Activated T-cell treated with anti-CD3 and anti-CD28 coated beads, Interleukin-2, amount 50 U/mL, for 72 hours (primary cell): ENCODE data around the gene ZSWIM7. TPM values are rescaled to one million over a fixed set of nuclear protein-coding genes. Genes with fewer than 3 reads are reported as not detected.
A peak's percentile ranks its signal among the peaks of the same experiment; 100 is the strongest.
"Not testable (repeated sequence)": the region's sequence is repeated elsewhere in the genome, so short reads cannot be mapped to it uniquely, and the experiment has no call there.

Experiments
- ATAC-seq, 2 donors: fragments of 150-1000 bp; cut with Tn5 transposase; replicated peaks in 1 of 2; 2 replicates each; pipeline ENCODE4 v1.10.0; 2021; ENCODE audit warnings: moderate library complexity in 2 of 2, mild to moderate bottlenecking in 1 of 2
- DNase-seq, 2 donors: peaks; one replicate each; pipeline ENCODE4 v3.0.0; 2021 to 2022; ENCODE audit warnings: mixed read lengths in 1 of 2
- H3K27ac Mint-ChIP-seq: one replicate; pipeline ENCODE4 v1.8.0; 2022; ENCODE audit warnings: mild to moderate bottlenecking, moderate library complexity, mixed read lengths
- H3K27me3 Mint-ChIP-seq: one replicate; pipeline ENCODE4 v1.8.0; 2022; ENCODE audit warnings: low read depth, mixed read lengths
- H3K36me3 Mint-ChIP-seq, 2 donors: one replicate each; pipeline ENCODE4 v1.8.0; 2022; ENCODE audit warnings: mixed read lengths in 2 of 2, mild to moderate bottlenecking in 1 of 2; ENCODE audit not compliant: insufficient read depth in 2 of 2
- H3K4me1 Mint-ChIP-seq: one replicate; pipeline ENCODE4 v1.8.0; 2022; ENCODE audit warnings: low read depth, mixed read lengths
- H3K4me3 Mint-ChIP-seq, 2 donors: one replicate each; pipeline ENCODE4 v1.8.0; 2022; ENCODE audit warnings: mild to moderate bottlenecking in 2 of 2, mixed read lengths in 2 of 2, moderate library complexity in 2 of 2
- H3K9me3 Mint-ChIP-seq, 2 donors: one replicate each; pipeline ENCODE4 v1.8.0; 2022; ENCODE audit warnings: mixed read lengths in 2 of 2
- total RNA-seq, 2 donors: library from RNA; stranded (reverse); gene quantifications; one replicate each; pipeline ENCODE4 v1.2.3, GENCODE V29; 2022

ZSWIM7 gene
- total RNA-seq, 2 donors from 2014 or later: 14.2 to 14.6 TPM

DNA sequence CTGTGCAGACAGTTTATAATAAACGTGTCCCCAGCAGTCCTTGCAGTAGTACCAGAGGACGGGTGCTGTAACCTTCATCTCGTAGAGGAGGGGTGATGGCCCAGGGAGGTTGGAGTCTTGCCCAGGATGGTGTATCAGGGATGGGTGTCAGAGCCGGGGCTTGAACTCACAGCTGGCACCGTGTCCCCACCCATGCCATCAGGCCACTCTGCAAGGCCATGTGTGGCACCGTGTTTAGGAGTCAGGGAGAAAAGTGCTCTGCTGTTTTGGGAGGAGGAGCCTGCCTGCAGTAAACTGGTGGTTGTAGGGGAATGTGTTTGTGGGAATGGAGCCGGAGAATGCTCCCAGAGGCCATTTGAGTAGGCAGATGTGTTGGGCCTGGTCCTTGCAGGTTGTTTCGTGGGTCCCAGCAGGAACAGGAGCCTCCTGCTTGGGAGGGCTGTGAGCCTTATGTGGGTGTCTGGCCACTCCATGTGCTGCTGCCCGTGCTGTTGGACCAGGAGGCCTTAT, 52.8 kb downstream of the ZSWIM7 start:
- DNase-seq (no peak), ATAC-seq (no peak)
- no peaks in the 10 kb centered on the region for H3K36me3 Mint-ChIP-seq
- H3K4me1 Mint-ChIP-seq: peaks cover 7% of the 10 kb centered on the region
- no peak overlapping the region for H3K4me3 Mint-ChIP-seq
- H3K27ac Mint-ChIP-seq: no peak overlapping the region
- H3K27me3 Mint-ChIP-seq: peaks cover 49% of the 10 kb centered on the region
- H3K9me3 Mint-ChIP-seq: no peaks in the 10 kb centered on the region

- DNase-seq (peak; percentile 44), ATAC-seq (peak; percentile 14 to 17)
- H3K36me3 Mint-ChIP-seq: no peaks in the 10 kb centered on the region
- no peaks in the 10 kb centered on the region for H3K9me3 Mint-ChIP-seq
- peaks cover 7% of the 10 kb centered on the region for H3K4me1 Mint-ChIP-seq
- H3K4me3 Mint-ChIP-seq: peak overlapping the region; percentile 82 to 85
- H3K27me3 Mint-ChIP-seq: peaks cover 48% of the 10 kb centered on the region
- no peak overlapping the region for H3K27ac Mint-ChIP-seq
Measured at GRCh38 chr17:15945527-15946191, 53.8 kb downstream of the ZSWIM7 start.

DNA sequence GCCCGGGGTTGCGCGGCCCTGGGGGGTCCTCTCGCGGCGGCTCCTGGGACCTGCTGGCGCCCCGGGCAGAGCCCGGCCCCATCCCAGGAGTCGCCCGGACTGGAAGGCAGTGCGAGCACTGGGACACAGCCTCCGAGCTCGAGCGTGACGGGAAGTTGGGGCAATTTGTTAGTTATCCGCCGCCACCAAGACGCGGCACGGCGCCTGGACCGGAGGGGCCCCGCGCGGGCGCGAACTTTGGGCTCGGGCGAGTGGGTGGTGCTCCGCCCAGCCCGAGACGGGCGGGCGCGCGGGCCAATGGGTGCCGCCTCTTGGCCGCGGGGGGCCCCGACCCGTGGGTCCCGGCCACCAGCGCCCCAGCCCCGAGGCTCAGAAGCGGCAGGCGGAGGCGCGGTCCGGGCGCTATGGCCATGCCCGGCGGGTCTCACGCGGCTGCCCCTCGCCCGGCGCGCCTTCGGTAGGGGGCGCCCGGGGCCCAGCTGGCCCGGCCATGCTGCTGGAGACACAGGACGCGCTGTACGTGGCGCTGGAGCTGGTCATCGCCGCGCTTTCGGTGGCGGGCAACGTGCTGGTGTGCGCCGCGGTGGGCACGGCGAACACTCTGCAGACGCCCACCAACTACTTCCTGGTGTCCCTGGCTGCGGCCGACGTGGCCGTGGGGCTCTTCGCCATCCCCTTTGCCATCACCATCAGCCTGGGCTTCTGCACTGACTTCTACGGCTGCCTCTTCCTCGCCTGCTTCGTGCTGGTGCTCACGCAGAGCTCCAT, 54.6 kb downstream of the ZSWIM7 start, which contains the start of gene ADORA2B:
ADORA2B (plus strand) TSS at position 372 of the 768 bp plus-strand sequence; CDS start at position 491, 119 bp downstream.
- peak within 1 kb of the TSS; percentile 82 to 85 for H3K4me3 Mint-ChIP-seq
- no peaks in the 10 kb centered on the region for H3K36me3 Mint-ChIP-seq
- H3K27me3 Mint-ChIP-seq: peaks cover 40% of the 10 kb centered on the region
- H3K9me3 Mint-ChIP-seq: no peaks in the 10 kb centered on the region
- peak; percentile 69 to 70 for DNase-seq
- H3K4me1 Mint-ChIP-seq: peaks cover 7% of the 10 kb centered on the region
- no peak within 1 kb of the TSS for H3K27ac Mint-ChIP-seq
- peak; percentile 81 to 86 for ATAC-seq

- no peaks in the 10 kb centered on the region for H3K36me3 Mint-ChIP-seq
- H3K27me3 Mint-ChIP-seq: peaks cover 40% of the 10 kb centered on the region
- DNase-seq (no peak), ATAC-seq (no peak)
- peaks cover 7% of the 10 kb centered on the region for H3K4me1 Mint-ChIP-seq
- H3K27ac Mint-ChIP-seq: no peak overlapping the region
- peak overlapping the region; percentile 70 to 85 for H3K4me3 Mint-ChIP-seq
- H3K9me3 Mint-ChIP-seq: no peaks in the 10 kb centered on the region
Measured at GRCh38 chr17:15943971-15944758, 55.3 kb downstream of the ZSWIM7 start.

DNA sequence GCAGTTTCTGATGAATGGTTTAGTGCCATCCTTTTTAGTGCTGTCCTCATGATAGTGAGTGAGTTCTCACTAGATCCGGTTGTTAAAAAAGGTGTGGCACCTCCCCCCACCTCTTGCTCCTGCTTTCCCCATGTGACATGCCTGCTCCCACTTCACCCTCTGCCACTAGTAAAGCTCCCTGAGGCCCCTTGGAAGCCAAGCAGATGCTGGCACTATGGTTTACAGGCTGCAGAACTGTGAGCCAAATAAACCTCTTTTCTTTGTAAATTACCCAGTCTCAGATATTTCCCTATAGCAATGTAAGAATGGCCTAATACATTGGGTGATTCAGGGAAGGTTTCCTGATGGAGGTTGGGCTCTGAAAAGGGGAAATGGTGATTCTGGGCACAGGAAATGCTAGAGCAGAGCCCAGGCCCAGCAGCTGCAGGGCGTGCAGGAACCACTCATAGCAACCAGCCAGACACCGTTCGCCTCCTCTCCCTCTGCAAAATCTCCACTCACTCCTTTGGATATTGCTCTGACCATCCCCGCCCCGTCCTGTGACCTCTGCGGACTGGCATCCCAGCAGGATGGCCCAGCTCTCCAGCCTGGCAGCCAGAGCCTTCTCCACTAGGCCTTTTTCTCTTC, 57.2 kb downstream of the ZSWIM7 start:
- DNase-seq (no peak), ATAC-seq (no peak)
- Mint-ChIP-seq H3K36me3 (no peaks in the 10 kb centered on the region), H3K9me3 (no peaks in the 10 kb centered on the region), H3K4me3 (no peak overlapping the region), H3K4me1 (peaks cover 7% of the 10 kb centered on the region), H3K27ac (no peak overlapping the region), H3K27me3 (peaks cover 37% of the 10 kb centered on the region)

DNA sequence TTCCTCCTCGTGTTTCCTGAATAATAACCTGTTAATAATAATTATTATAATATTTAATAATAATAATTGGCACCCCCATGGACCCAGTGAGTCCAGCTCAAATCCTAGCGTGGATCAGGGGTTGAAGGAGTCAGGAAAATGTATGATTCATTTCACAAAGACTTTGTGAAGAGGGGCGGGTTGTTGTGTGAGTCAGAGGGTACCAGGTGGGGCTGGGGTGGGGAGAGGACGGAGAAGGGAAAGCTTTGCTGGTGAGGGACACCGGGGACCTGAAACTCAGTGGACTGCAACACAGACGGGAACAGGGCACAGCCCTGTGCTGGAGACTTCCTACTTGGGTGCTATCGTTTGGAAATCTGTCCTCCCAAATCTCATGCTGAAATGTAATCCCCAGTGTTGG, 57.7 kb downstream of the ZSWIM7 start:
- DNase-seq (no peak), ATAC-seq (no peak)
- Mint-ChIP-seq H3K4me3 (no peak overlapping the region), H3K27ac (no peak overlapping the region), H3K36me3 (no peaks in the 10 kb centered on the region), H3K4me1 (peaks cover 7% of the 10 kb centered on the region), H3K27me3 (peaks cover 32% of the 10 kb centered on the region), H3K9me3 (no peaks in the 10 kb centered on the region)

DNA sequence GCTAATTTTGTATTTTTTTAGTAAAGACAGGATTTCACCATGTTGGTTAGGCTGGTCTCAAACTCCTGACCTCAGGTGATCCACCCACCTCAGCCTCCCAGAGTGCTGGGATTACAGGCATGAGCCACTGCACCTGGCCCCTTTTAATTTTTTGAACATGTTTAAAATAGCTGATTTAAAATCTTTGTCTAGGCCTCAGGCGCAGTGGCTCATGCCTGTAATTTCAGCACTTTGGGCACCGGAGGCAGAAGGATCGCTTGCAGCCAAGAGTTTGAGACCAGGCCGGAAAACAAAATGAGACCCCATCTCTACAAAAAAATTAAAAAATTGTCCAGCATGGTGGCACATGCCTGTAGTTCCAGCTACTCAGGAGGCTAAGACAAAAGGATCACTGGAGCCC, 63.0 kb downstream of the ZSWIM7 start:
- H3K27me3 Mint-ChIP-seq, ATAC-seq, H3K4me1 Mint-ChIP-seq, DNase-seq, H3K27ac Mint-ChIP-seq, H3K9me3 Mint-ChIP-seq, H3K36me3 Mint-ChIP-seq, H3K4me3 Mint-ChIP-seq: not testable (repeated sequence)

DNA sequence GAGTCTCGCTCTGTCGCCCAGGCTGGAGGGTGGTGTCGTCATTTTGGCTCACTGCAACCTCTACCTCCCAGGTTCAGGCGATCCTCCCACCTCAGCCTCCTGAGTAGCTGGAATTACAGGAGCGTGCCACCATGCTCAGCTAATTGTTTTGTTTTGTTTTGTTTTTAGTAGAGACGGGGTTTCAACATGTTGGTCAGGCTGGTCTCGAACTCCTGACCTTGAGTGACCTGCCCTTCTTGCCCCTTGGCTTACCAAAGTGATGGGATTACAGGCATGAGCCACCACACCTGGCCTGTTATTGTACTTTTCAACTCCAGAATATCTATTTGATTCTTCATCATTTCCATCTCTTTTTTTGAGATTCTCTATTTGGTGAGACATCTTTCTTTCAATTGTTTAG, 63.6 kb downstream of the ZSWIM7 start:
- no peak for DNase-seq
- no peak for ATAC-seq
- Mint-ChIP-seq H3K27ac (no peak overlapping the region), H3K36me3 (no peaks in the 10 kb centered on the region), H3K27me3 (no peaks in the 10 kb centered on the region), H3K4me3 (no peak overlapping the region), H3K9me3 (no peaks in the 10 kb centered on the region), H3K4me1 (no peaks in the 10 kb centered on the region)

DNA sequence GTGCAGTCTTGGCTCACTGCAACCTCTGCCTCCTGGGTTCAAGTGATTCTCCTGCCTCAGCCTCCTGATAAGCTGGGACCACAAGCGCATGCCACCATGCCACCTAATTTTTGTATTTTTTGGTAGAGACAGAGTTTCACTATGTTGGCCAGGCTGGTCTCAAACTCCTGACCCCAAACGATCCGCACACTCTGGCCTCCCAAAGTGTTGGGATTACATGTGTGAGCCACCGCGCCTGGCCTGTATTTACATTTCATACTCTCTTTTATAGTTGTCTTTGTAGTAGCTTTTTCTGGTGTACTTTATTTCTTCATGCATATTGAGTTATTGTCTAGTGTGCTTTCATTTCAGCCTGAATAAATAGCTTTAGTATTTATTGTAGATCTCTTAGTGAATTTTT, 64.6 kb downstream of the ZSWIM7 start:
- H3K27me3 Mint-ChIP-seq: peaks cover 2% of the 10 kb centered on the region

GRCh38 chr17:15931394-15931793, 68.1 kb downstream of the ZSWIM7 start:
- Mint-ChIP-seq H3K27me3 (peaks cover 24% of the 10 kb centered on the region), H3K4me1 (no peaks in the 10 kb centered on the region), H3K4me3 (no peak overlapping the region), H3K9me3 (no peaks in the 10 kb centered on the region), H3K36me3 (no peaks in the 10 kb centered on the region), H3K27ac (no peak overlapping the region)
- ATAC-seq: no peak
- no peak for DNase-seq

More for the DNA sequence above, 64.6 kb downstream of the ZSWIM7 start:
- Mint-ChIP-seq H3K36me3 (no peaks in the 10 kb centered on the region), H3K9me3 (no peaks in the 10 kb centered on the region), H3K4me1 (no peaks in the 10 kb centered on the region), H3K4me3 (no peak overlapping the region), H3K27ac (no peak overlapping the region)
- DNase-seq (no peak), ATAC-seq (no peak)

DNA sequence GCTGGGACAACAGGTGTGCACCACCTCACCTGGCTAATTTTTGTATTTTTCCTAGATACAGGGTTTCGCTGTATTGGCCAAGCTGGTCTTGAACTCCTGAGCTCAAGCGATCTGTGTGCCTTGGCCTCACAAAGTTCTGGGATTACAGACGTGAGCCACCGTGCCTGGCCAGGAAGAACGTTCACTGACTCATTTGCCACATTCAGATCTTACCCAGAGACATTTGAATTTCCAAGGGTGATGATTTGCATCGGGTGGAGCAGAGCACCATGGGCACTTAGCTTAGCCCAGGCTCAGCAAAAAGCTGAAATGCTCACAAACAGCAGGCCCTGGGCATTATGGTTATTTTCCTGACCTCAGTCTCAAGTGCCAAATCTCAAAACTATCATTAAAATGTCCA, 69.1 kb downstream of the ZSWIM7 start:
- ATAC-seq (no peak), DNase-seq (no peak)
- Mint-ChIP-seq H3K27ac (no peak overlapping the region), H3K4me3 (no peak overlapping the region), H3K9me3 (no peaks in the 10 kb centered on the region), H3K4me1 (no peaks in the 10 kb centered on the region), H3K36me3 (no peaks in the 10 kb centered on the region), H3K27me3 (peaks cover 24% of the 10 kb centered on the region)

- ATAC-seq: no peak
- Mint-ChIP-seq H3K36me3 (no peaks in the 10 kb centered on the region), H3K9me3 (no peaks in the 10 kb centered on the region), H3K27me3 (peaks cover 24% of the 10 kb centered on the region), H3K4me3 (no peak overlapping the region), H3K27ac (no peak overlapping the region), H3K4me1 (no peaks in the 10 kb centered on the region)
- DNase-seq: no peak
Measured at GRCh38 chr17:15929941-15930340, 69.6 kb downstream of the ZSWIM7 start.
